ENCODE data around the gene MVB12B. TPM values are rescaled to one million over a fixed set of nuclear protein-coding genes. Genes with fewer than 3 reads are reported as not detected.

Gene MVB12B
- total RNA-seq, 2 experiments from 2014 or later: 2.6 TPM

DNA sequence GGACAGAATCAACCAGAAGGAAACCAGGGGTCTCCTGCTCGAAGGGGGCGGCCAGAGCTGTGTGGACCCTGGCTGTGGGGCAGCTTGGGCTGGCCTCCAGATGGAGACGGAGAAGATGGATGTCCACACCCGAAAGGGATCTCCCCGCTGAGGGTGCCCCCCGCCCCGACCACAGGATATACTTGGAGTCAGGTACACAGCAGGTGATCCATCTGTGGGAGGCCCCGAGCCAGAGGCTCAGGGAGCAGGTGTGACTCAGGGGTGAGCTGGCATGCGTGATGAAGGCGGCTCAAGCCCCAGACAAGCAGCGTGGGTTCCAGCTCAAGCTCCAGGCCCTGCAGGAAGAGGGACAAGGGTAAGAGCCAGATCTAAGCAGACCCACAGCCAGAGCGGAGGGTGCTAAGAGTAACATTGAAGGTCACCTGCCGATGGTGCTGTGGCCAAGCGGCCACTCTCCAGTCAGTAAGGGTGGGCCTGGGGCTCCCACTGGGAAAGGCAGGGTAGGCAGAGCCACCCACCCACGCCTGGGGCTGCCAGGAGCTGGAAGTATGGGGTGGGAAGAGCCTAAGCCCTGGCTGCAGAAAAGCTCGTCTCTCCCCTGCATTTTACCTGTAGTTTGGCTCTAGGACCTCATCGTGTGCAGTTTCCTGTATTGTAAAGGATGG, 30.6 kb upstream of the MVB12B start:
- H3K27me3 Mint-ChIP-seq (ENCODE audit: low read depth): no peaks in the 10 kb centered on the region
- intact Hi-C loops (cut with micrococcal nuclease): no loop called here
- H3K27ac Mint-ChIP-seq: no peak overlapping the region
- DNase-seq: no peak
- CTCF ChIA-PET: interaction anchor here (1.5 kb wide), 1 partner anchor 102 kb away, joined by 5 read pairs; no protein-coding TSS in a partner anchor
- no peaks in the 10 kb centered on the region for H3K9me3 Mint-ChIP-seq
- H3K36me3 Mint-ChIP-seq (ENCODE audit: low read depth): no peaks in the 10 kb centered on the region
- no peaks in the 10 kb centered on the region for H3K4me1 Mint-ChIP-seq (ENCODE audit: low read depth)
- H3K4me3 Mint-ChIP-seq: no peak overlapping the region

DNA sequence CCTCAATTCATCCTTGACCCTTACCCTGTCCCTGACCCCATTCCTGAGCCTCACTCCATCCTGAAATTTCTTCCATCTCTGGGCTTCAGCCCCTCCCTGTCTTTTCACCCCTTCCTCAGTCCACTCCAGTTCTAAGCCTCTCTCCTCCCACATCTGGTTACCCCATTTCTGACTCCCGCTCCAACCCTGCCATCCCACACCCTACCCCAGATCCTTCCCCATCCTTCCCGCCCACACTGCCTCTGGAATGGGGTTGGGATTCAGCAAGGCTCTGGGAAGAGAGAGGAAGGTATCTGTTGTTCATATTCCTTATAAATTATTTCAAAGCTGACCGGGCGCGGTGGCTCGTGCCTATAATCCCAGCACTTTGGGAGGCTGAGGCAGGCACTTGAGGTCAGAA, 29.9 kb upstream of the MVB12B start:
- CTCF ChIA-PET: no interaction called here
- Mint-ChIP-seq H3K9me3 (no peaks in the 10 kb centered on the region), H3K27me3 (ENCODE audit: low read depth) (no peaks in the 10 kb centered on the region), H3K4me1 (ENCODE audit: low read depth) (no peaks in the 10 kb centered on the region), H3K36me3 (ENCODE audit: low read depth) (no peaks in the 10 kb centered on the region), H3K4me3 (no peak overlapping the region), H3K27ac (no peak overlapping the region)
- no peak for DNase-seq
- intact Hi-C loops (cut with micrococcal nuclease): no loop called here

DNA sequence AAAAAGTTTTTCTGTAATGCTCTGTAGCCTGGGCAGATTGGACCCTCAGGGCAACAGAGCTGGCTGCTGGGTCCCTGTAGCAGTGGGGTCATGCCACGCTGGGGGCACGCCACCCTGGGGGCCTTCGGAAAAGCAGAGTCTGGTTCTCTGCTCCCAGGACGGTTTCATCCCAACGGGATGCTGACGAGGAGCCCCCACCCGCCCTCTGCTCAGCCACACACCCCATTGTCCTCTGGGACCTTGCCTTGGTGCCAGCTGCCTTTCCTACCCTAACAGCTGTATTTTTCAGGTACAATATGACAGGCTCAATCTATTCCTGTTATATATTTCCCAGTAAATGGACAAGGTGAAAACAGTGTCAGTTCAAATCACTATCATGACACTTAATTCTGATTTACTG, 29.0 kb upstream of the MVB12B start:
- no peak for DNase-seq
- Mint-ChIP-seq H3K27ac (no peak overlapping the region), H3K27me3 (ENCODE audit: low read depth) (no peaks in the 10 kb centered on the region), H3K9me3 (no peaks in the 10 kb centered on the region), H3K4me1 (ENCODE audit: low read depth) (no peaks in the 10 kb centered on the region), H3K36me3 (ENCODE audit: low read depth) (no peaks in the 10 kb centered on the region), H3K4me3 (no peak overlapping the region)
- intact Hi-C loops (cut with micrococcal nuclease): no loop called here
- CTCF ChIA-PET: interaction anchor here (0.7 kb wide), 1 partner anchor 894 kb away, joined by 3 read pairs; no protein-coding TSS in a partner anchor

DNA sequence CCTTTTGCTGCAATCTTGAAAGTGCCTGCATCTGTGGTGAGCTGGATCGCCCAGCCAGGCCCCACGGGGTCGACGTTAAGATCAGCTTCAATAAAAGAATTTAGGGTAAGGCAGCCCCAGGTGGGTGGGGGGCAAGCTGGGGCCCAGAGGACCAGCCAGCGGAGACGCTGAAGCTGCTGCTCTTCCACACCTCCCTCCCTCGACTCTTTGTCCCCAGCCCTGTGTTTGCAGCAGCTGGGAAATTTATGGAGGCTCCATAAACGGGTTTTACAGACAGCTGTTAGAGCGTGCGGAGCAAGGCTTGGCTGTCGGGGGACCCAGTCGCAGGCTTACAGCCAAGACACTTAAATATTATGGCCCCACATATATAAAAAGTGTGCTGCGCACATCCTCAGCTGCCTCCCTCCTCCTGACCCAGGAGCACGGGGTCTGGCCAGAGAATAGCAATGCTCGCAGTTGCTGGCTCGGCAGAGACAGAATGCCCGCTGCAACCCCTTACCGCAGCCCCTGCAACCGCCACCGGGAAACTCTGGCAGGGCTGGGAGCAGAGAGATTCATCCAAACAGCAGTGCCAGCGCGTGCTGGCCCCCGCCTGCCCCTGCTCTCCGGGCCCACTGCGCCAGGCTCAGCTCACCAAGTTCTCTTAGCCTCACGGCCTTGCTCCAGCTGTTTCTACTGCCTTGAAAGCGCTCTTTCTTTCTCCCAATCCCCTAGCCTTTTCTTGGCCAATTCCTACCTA, 28.4 kb upstream of the MVB12B start:
- intact Hi-C loops (cut with micrococcal nuclease): no loop called here
- H3K36me3 Mint-ChIP-seq (ENCODE audit: low read depth): no peaks in the 10 kb centered on the region
- no peak for DNase-seq
- H3K27ac Mint-ChIP-seq: no peak overlapping the region
- no peaks in the 10 kb centered on the region for H3K9me3 Mint-ChIP-seq
- CTCF ChIA-PET: no interaction called here
- no peak overlapping the region for H3K4me3 Mint-ChIP-seq
- no peaks in the 10 kb centered on the region for H3K4me1 Mint-ChIP-seq (ENCODE audit: low read depth)
- H3K27me3 Mint-ChIP-seq (ENCODE audit: low read depth): no peaks in the 10 kb centered on the region

DNA sequence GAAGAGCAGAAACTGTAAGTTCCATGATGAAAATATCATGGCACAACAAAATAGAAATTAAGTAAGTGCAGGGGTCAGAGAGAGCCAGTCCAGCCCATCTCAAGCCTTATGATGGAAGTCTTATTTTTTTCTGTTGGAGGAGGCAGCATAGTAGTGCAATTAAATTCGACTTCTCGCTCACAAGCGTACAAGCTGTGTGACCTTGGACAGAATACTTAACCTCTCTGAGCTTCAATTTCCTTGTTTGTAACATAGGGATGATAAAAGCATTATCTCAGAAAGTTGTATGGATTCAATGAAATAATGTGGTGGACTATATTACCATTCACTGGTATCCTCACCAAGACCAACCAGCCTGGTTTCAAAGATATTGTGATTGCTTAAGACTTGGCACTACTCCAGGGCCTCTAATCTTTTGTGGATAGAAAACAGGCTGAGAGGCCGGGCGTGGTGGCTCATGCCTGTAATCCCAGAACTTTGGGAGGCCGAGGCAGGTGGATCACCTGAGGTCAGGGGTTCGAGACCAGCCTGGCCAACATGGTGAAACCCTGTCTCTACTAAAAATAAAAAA, 26.8 kb upstream of the MVB12B start:
- Mint-ChIP-seq H3K9me3 (no peaks in the 10 kb centered on the region), H3K4me1 (ENCODE audit: low read depth) (no peaks in the 10 kb centered on the region), H3K4me3 (no peak overlapping the region), H3K27ac (no peak overlapping the region), H3K36me3 (ENCODE audit: low read depth) (no peaks in the 10 kb centered on the region), H3K27me3 (ENCODE audit: low read depth) (no peaks in the 10 kb centered on the region)
- no peak for DNase-seq
- CTCF ChIA-PET: no interaction called here
- intact Hi-C loops (cut with micrococcal nuclease): no loop called here

DNA sequence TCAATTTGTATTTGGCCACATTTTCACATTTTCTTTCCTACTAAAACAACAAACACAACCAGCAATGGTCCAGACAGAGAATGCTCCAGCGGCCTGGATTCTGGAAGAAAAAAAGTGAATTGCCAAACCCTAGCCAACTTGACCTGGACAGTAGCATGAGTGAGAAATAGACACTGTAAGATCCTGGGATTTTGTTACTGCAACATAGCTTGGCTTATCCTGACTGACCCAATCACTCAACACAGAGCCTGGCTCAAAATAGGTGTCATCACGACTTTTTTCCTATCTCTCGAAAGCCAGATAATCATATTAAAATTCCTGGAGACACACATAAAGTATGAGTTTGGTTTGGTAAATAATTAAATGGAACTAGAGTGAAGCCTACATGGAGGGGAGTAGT, 25.4 kb upstream of the MVB12B start:
- Mint-ChIP-seq H3K9me3 (no peaks in the 10 kb centered on the region), H3K4me3 (no peak overlapping the region), H3K27me3 (ENCODE audit: low read depth) (no peaks in the 10 kb centered on the region), H3K4me1 (ENCODE audit: low read depth) (no peaks in the 10 kb centered on the region), H3K27ac (no peak overlapping the region), H3K36me3 (ENCODE audit: low read depth) (no peaks in the 10 kb centered on the region)
- no peak for DNase-seq
- intact Hi-C loops (cut with micrococcal nuclease): no loop called here
- CTCF ChIA-PET: interaction anchor here (1.1 to 3.3 kb wide), 5 partner anchors 11 to 191 kb away, joined by 3 to 19 read pairs (median 4); no protein-coding TSS in a partner anchor

DNA sequence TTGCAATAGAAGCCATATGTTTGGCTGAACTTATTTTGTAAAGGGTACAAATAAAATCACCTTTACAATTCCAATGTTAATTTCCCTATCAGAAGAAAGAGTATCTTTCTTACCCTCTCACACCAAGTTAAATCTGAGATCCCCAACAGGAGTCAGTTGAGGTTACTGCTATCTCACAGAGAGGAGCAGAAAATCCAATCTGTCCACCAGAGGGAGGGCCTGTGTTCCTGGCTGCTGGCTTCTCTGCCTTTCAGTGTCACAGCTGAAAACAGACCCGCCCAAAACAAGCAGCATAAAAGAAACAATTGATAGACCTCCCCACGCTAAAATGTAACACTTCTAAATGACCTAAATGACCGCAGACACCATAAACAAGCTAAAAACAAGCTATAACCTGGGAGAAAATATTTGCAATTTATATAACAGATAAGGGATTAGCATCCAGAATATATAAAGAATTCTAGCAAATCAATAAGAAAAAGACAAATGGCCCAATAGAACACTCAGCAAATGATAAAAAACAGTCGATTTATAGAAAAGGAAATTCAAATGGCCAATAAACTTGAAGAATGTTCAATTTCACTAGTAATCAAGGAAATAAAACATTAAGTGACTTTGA, 24.5 kb upstream of the MVB12B start:
- Mint-ChIP-seq H3K27ac (no peak overlapping the region), H3K4me3 (no peak overlapping the region), H3K4me1 (ENCODE audit: low read depth) (no peaks in the 10 kb centered on the region), H3K27me3 (ENCODE audit: low read depth) (no peaks in the 10 kb centered on the region), H3K9me3 (no peaks in the 10 kb centered on the region), H3K36me3 (ENCODE audit: low read depth) (no peaks in the 10 kb centered on the region)
- CTCF ChIA-PET: interaction anchor here (0.8 to 3.3 kb wide), 6 partner anchors 8 to 190 kb away, joined by 3 to 19 read pairs (median 3); no protein-coding TSS in a partner anchor
- intact Hi-C loops (cut with micrococcal nuclease): loop anchor here (1.0 kb wide), 2 partner anchors 96 to 189 kb away; no protein-coding TSS in a partner anchor
- peak; percentile 68 for DNase-seq

DNA sequence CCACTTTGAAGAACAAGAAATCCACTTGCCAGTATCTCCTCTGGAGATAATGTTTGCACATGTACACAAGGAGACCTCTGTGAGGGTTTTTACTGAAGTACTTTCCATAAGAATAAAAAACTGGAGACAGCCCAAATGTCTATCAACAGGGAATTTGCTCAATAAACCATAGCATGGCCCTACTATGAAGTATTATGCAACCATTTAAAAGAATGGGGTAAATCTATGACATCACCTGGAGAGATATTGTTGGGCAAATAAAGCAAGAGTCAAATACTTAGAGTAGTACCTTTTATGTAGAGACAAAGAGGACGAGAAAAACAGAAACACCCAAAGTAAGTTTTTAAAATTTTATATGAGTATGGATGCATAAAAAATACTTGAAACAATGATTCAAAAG, 23.9 kb upstream of the MVB12B start:
- intact Hi-C loops (cut with micrococcal nuclease): loop anchor here (1.0 kb wide), 2 partner anchors 96 to 189 kb away; no protein-coding TSS in a partner anchor
- CTCF ChIA-PET: interaction anchor here (0.8 to 3.3 kb wide), 4 partner anchors 9 to 188 kb away, joined by 3 to 19 read pairs (median 4); no protein-coding TSS in a partner anchor

DNA sequence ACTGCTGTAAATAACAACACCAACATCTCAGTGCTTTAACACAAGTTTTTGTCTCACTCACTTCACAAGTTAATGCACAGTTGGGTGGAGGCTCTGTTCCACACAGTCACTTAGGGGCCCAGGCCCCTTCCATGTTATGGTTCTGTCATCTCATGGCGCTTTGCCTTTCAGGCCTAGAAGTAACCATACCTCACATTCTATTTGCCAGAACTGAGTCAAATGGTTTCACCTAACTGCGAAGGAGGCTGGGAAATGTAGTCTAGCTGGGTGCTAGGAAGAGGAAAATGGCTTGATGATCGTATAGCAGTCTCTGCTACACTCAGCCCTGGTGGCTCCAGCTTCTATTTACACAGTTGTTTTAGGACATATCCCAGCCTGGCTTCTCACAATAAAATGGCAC, 23.1 kb upstream of the MVB12B start:
- CTCF ChIA-PET: interaction anchor here (1.4 to 3.3 kb wide), 2 partner anchors 95 to 196 kb away, joined by 3 to 19 read pairs; no protein-coding TSS in a partner anchor
- Mint-ChIP-seq H3K4me1 (ENCODE audit: low read depth) (no peaks in the 10 kb centered on the region), H3K4me3 (no peak overlapping the region), H3K27me3 (ENCODE audit: low read depth) (no peaks in the 10 kb centered on the region), H3K9me3 (no peaks in the 10 kb centered on the region), H3K27ac (no peak overlapping the region), H3K36me3 (ENCODE audit: low read depth) (no peaks in the 10 kb centered on the region)
- no peak for DNase-seq
- intact Hi-C loops (cut with micrococcal nuclease): no loop called here

More for the DNA sequence above, 23.9 kb upstream of the MVB12B start:
- H3K27me3 Mint-ChIP-seq (ENCODE audit: low read depth): no peaks in the 10 kb centered on the region
- H3K27ac Mint-ChIP-seq: no peak overlapping the region
- DNase-seq: no peak
- no peaks in the 10 kb centered on the region for H3K9me3 Mint-ChIP-seq
- no peaks in the 10 kb centered on the region for H3K4me1 Mint-ChIP-seq (ENCODE audit: low read depth)
- H3K36me3 Mint-ChIP-seq (ENCODE audit: low read depth): no peaks in the 10 kb centered on the region
- H3K4me3 Mint-ChIP-seq: no peak overlapping the region

DNA sequence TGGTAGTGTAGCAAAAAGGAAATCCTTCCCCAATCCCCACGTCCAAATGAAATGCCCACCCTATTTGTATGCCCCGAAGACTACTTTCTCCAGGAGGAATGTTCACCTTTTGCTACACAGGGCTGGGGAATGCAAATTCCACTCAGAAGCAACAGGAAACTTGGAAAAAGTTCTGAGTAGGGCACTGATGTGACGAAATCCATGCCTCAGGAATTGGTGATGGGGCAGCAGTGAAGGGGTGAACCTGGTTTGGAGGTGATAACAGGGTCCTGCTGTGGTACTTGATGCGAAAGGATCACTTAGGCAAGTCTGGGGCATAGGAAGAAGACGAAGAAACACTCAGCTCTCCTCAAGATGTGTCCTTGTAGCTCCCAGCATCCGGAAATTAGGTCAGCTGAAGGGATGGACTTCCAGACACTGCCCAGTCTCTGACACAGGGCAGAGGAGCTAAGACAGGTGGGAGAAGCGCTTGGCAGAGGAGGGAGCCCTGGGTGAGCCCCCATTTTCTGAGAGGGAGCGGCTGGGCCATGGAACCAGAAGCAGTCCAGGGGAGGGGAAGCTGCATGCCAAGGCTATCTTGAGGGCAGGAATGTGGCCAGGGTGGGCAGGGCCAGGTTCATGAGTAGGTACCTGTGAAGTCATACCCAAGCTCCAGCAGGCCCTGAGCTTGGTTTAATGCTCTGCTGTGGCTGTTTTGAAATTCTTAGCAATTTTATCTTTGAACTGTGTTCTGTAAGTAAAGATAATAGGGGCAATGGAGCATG, 22.2 kb upstream of the MVB12B start:
- Mint-ChIP-seq H3K9me3 (no peaks in the 10 kb centered on the region), H3K27ac (no peak overlapping the region), H3K4me3 (no peak overlapping the region), H3K4me1 (ENCODE audit: low read depth) (no peaks in the 10 kb centered on the region), H3K36me3 (ENCODE audit: low read depth) (no peaks in the 10 kb centered on the region), H3K27me3 (ENCODE audit: low read depth) (no peaks in the 10 kb centered on the region)
- intact Hi-C loops (cut with micrococcal nuclease): no loop called here
- CTCF ChIA-PET: interaction anchor here (0.8 to 3.3 kb wide), 3 partner anchors 94 to 195 kb away, joined by 3 to 19 read pairs (median 3); no protein-coding TSS in a partner anchor
- no peak for DNase-seq

DNA sequence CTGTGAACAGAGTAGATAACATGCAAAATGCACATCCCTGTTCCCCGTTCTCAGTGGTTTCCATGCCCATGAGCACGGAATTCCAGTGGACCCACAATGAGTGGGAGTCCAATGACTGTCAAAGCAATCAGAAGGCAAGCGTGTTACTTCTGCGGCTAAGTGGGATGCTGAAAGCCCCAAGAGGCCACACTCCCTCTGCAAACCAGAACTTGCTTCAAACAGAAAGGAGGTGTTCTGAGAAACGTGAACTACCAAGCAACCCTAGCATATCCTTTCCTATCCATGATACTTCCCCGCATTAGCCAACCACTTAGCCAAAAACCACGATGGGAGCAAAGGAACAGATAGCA, 21.7 kb upstream of the MVB12B start:
- intact Hi-C loops (cut with micrococcal nuclease): no loop called here
- no peaks in the 10 kb centered on the region for H3K36me3 Mint-ChIP-seq (ENCODE audit: low read depth)
- CTCF ChIA-PET: interaction anchor here (0.8 kb wide), 1 partner anchor 186 kb away, joined by 3 read pairs; no protein-coding TSS in a partner anchor

More for the DNA sequence above, 21.7 kb upstream of the MVB12B start:
- Mint-ChIP-seq H3K4me3 (no peak overlapping the region), H3K4me1 (ENCODE audit: low read depth) (no peaks in the 10 kb centered on the region), H3K27me3 (ENCODE audit: low read depth) (no peaks in the 10 kb centered on the region), H3K27ac (no peak overlapping the region), H3K9me3 (no peaks in the 10 kb centered on the region)
- no peak for DNase-seq

All from activated naive CD4-positive, alpha-beta T cell treated with anti-CD3 and anti-CD28 coated beads for 36 hours (primary cell).